ENCODE measurements around the gene LRBA.

LRBA gene

DNA sequence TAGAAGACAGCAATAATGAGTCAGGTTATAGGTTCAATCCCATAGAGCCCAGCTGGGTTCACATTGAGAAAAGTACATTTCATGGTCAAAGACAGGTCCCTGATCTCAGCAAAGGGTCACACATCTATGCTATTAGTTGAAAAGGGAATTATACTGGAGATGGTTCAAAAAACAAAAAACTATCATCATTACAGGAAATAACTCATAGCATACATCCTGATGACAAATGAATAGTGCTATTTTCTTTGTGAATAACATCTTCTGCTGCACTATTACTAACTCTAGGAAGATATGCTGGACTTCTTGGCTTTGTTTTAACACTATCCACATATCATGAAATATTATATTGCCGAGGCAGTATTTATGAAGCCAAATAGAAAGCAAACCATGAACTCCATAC lies 635.6 kb downstream of the LRBA start:
- no peaks in the 10 kb centered on the region for H3K27me3 ChIP-seq (ENCODE audit: insufficient read depth, low read length, poor library complexity)
- no peak overlapping the region for H2AFZ ChIP-seq (ENCODE audit: low read depth, low read length)
- no peak overlapping the region for H3K27ac ChIP-seq (ENCODE audit: low read length)
- H3K4me3 ChIP-seq (ENCODE audit: low read depth in 1 of 2, low read length in 2 of 2) = no peak overlapping the region
- no peaks in the 10 kb centered on the region for H3K79me2 ChIP-seq (ENCODE audit: insufficient read depth, low read length)
- H3K4me2 ChIP-seq (ENCODE audit: insufficient read depth, low read length) = no peak overlapping the region
- ATAC-seq (ENCODE audit: insufficient read depth, low read depth) (no peak), DNase-seq (no peak)
- H3K4me1 ChIP-seq (ENCODE audit: insufficient read depth, low read length) = no peaks in the 10 kb centered on the region
- TF ChIP-seq, protein P1, sequence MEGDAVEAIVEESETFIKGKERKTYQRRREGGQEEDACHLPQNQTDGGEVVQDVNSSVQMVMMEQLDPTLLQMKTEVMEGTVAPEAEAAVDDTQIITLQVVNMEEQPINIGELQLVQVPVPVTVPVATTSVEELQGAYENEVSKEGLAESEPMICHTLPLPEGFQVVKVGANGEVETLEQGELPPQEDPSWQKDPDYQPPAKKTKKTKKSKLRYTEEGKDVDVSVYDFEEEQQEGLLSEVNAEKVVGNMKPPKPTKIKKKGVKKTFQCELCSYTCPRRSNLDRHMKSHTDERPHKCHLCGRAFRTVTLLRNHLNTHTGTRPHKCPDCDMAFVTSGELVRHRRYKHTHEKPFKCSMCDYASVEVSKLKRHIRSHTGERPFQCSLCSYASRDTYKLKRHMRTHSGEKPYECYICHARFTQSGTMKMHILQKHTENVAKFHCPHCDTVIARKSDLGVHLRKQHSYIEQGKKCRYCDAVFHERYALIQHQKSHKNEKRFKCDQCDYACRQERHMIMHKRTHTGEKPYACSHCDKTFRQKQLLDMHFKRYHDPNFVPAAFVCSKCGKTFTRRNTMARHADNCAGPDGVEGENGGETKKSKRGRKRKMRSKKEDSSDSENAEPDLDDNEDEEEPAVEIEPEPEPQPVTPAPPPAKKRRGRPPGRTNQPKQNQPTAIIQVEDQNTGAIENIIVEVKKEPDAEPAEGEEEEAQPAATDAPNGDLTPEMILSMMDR (IDR thresholded peaks at IDR 0.05; ENCODE audit: borderline replicate concordance, extremely low read depth, low read length, poor library complexity, severe bottlenecking) = no peak
- no peak for TF ChIP-seq EZH2 (IDR thresholded peaks at IDR 0.05; ENCODE audit: borderline replicate concordance, low read depth, low read length, severe bottlenecking)
- H4K20me1 ChIP-seq (ENCODE audit: insufficient read depth, low read length) = no peaks in the 10 kb centered on the region
- H3K9me3 ChIP-seq (ENCODE audit: insufficient read depth, low read length, severe bottlenecking) = no peaks in the 10 kb centered on the region
- no peak overlapping the region for H3K9ac ChIP-seq (ENCODE audit: low read depth, low read length)
- H3K36me3 ChIP-seq (ENCODE audit: insufficient read depth, low read length) = no peaks in the 10 kb centered on the region

DNA sequence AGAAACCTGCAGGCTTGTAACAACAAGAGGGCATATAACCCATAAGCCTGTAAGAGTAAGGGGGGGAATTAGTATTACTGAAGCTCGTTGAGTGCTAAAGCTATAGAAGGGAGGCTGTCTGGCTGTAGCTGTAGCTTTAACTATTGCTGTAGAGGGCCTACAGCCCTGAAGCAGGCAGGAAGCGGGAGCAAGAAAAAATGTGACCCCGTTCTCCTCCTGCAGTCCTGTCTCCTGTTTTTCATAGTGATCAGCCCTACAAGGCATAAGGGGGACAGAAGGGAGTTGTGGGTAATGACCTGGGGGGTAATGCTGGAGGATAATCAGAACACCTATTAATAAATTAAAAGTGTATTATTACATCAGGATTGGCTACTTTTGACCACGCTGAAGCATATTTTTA lies 640.1 kb downstream of the LRBA start:
- Histone ChIP-seq H3K9me3 (ENCODE audit: insufficient read depth, low read length, severe bottlenecking) (no peaks in the 10 kb centered on the region), H3K4me3 (ENCODE audit: low read depth in 1 of 2, low read length in 2 of 2) (no peak overlapping the region), H3K36me3 (ENCODE audit: insufficient read depth, low read length) (no peaks in the 10 kb centered on the region), H3K4me1 (ENCODE audit: insufficient read depth, low read length) (no peaks in the 10 kb centered on the region), H3K9ac (ENCODE audit: low read depth, low read length) (no peak overlapping the region), H3K27ac (ENCODE audit: low read length) (no peak overlapping the region), H4K20me1 (ENCODE audit: insufficient read depth, low read length) (no peaks in the 10 kb centered on the region), H3K79me2 (ENCODE audit: insufficient read depth, low read length) (no peaks in the 10 kb centered on the region), H2AFZ (ENCODE audit: low read depth, low read length) (no peak overlapping the region), H3K4me2 (ENCODE audit: insufficient read depth, low read length) (no peak overlapping the region), H3K27me3 (ENCODE audit: insufficient read depth, low read length, poor library complexity) (no peaks in the 10 kb centered on the region)
- ATAC-seq (ENCODE audit: insufficient read depth, low read depth) (no peak), DNase-seq (no peak)
- no peak for TF ChIP-seq EZH2 (IDR thresholded peaks at IDR 0.05; ENCODE audit: borderline replicate concordance, low read depth, low read length, severe bottlenecking)
- TF ChIP-seq, protein P1 (IDR thresholded peaks at IDR 0.05; ENCODE audit: borderline replicate concordance, extremely low read depth, low read length, poor library complexity, severe bottlenecking) = no peak

DNA sequence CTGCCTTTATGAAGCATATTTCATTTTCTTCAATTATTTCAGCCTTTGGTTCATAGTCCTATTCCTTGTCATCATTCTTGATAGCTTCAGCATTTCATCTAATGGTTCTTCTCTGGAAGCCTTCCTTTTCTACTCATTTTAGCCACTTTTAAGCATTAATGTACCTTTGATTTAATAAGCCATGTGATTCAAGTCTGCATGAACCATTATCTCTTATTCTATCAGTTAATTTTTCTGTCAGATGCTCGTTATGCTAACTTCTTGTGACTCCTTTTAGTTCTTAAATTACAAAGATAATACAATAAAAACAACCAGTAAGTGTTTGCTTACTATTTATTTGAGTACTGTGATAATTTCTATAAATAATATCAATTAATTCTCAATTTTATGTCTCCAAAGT lies 643.2 kb downstream of the LRBA start:
- Histone ChIP-seq H3K79me2 (ENCODE audit: insufficient read depth, low read length) (no peaks in the 10 kb centered on the region), H3K27ac (ENCODE audit: low read length) (no peak overlapping the region), H3K4me2 (ENCODE audit: insufficient read depth, low read length) (no peak overlapping the region), H3K4me3 (ENCODE audit: low read depth in 1 of 2, low read length in 2 of 2) (no peak overlapping the region), H3K9ac (ENCODE audit: low read depth, low read length) (no peak overlapping the region), H2AFZ (ENCODE audit: low read depth, low read length) (no peak overlapping the region), H3K4me1 (ENCODE audit: insufficient read depth, low read length) (no peaks in the 10 kb centered on the region), H3K27me3 (ENCODE audit: insufficient read depth, low read length, poor library complexity) (no peaks in the 10 kb centered on the region), H3K9me3 (ENCODE audit: insufficient read depth, low read length, severe bottlenecking) (no peaks in the 10 kb centered on the region), H4K20me1 (ENCODE audit: insufficient read depth, low read length) (no peaks in the 10 kb centered on the region), H3K36me3 (ENCODE audit: insufficient read depth, low read length) (no peaks in the 10 kb centered on the region)
- TF ChIP-seq, protein P1 (IDR thresholded peaks at IDR 0.05; ENCODE audit: borderline replicate concordance, extremely low read depth, low read length, poor library complexity, severe bottlenecking) = no peak
- TF ChIP-seq EZH2 (IDR thresholded peaks at IDR 0.05; ENCODE audit: borderline replicate concordance, low read depth, low read length, severe bottlenecking) = no peak
- ATAC-seq (ENCODE audit: insufficient read depth, low read depth) (no peak), DNase-seq (no peak)
